ENCODE measurements around the gene DENND4B. TPM values are rescaled to one million over a fixed set of nuclear protein-coding genes. Genes with fewer than 3 reads are reported as not detected.
A peak's percentile ranks its signal among the peaks of the same experiment; 100 is the strongest.

Gene DENND4B
- polyA plus RNA-seq, 1 of the 3 experiments (the other 2 are of a cell fraction) = 29.6 TPM

DNA sequence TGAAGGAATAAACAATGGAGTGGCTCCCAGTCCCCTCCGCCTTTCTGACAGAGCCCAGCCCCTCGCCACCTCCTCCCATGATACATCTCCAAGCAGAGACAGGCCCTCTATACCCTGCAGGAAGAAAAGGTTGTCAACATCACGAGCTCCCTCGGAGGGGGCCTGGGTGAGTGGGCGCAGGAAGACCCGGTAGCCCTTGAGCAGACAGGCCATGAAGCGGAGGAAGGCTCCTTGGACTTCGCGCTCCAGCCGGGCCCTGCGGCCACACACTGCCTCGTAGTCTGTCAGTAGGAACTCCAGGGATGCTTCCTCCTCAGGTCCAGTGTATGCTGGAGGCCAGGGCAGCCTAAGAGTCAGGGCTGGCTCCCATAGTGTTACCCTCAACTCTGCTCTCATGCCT lies 7.0 kb downstream of the DENND4B start (continued):
- TF ChIP-seq, protein P1, sequence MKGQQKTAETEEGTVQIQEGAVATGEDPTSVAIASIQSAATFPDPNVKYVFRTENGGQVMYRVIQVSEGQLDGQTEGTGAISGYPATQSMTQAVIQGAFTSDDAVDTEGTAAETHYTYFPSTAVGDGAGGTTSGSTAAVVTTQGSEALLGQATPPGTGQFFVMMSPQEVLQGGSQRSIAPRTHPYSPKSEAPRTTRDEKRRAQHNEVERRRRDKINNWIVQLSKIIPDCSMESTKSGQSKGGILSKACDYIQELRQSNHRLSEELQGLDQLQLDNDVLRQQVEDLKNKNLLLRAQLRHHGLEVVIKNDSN (IDR thresholded peaks at IDR 0.05; ENCODE audit: borderline replicate concordance, low read depth) = no peak
- TF ChIP-seq, protein P2, sequence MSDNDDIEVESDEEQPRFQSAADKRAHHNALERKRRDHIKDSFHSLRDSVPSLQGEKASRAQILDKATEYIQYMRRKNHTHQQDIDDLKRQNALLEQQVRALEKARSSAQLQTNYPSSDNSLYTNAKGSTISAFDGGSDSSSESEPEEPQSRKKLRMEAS (IDR thresholded peaks at IDR 0.05; ENCODE audit: low read depth) = no peak
- no peak for TF ChIP-seq NRF1 (IDR thresholded peaks at IDR 0.05; ENCODE audit: low read depth, low read length)
- TF ChIP-seq, protein P3, sequence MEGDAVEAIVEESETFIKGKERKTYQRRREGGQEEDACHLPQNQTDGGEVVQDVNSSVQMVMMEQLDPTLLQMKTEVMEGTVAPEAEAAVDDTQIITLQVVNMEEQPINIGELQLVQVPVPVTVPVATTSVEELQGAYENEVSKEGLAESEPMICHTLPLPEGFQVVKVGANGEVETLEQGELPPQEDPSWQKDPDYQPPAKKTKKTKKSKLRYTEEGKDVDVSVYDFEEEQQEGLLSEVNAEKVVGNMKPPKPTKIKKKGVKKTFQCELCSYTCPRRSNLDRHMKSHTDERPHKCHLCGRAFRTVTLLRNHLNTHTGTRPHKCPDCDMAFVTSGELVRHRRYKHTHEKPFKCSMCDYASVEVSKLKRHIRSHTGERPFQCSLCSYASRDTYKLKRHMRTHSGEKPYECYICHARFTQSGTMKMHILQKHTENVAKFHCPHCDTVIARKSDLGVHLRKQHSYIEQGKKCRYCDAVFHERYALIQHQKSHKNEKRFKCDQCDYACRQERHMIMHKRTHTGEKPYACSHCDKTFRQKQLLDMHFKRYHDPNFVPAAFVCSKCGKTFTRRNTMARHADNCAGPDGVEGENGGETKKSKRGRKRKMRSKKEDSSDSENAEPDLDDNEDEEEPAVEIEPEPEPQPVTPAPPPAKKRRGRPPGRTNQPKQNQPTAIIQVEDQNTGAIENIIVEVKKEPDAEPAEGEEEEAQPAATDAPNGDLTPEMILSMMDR (IDR thresholded peaks at IDR 0.05) = no peak

DNA sequence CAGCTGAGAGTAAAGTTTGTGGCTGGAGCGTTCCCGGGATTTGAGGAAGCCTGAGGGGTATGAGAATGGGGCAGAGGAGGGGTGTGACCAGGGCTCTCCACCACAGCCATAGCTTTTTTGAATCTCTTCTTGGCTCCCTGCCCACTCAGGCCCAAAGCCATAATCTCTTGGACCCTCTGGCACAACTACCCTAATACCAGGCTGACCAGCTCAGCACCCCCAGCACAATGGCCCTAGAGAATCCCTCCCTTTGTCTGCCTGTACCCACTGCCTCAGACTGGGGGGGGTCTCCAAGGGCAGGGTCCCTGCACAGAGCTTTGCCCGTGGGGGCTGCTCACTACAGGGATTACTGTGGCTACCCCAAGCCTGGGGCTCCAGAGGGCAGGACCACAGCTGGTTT lies 7.5 kb downstream of the DENND4B start:
- H3K27ac ChIP-seq (ENCODE audit: low read depth in 2 of 2, low read length in 1 of 2) = no peak overlapping the region
- DNase-seq = peak; percentile 23
- H2AFZ ChIP-seq (ENCODE audit: low read depth) = no peak overlapping the region
- peaks cover 7 to 71% of the 10 kb centered on the region in 2 experiments for H3K36me3 ChIP-seq (replicated peaks in 1 of 2; ENCODE audit: control insufficient read depth in 1 of 2, insufficient read depth in 2 of 2, low read length in 1 of 2)
- 89% methylated on average over 2 of the region's 3 CpGs for WGBS (ENCODE audit: low lambda C conversion rate)
- H3K9me3 ChIP-seq = no peaks in the 10 kb centered on the region
- H3K4me3 ChIP-seq (ENCODE audit: low read depth in 2 of 2, low read length in 1 of 2) = no peak overlapping the region
- no peaks in the 10 kb centered on the region for H3K9me2 ChIP-seq
- H3K4me1 ChIP-seq (ENCODE audit: control insufficient read depth in 1 of 2, insufficient read depth in 2 of 2, low read depth in 1 of 2, low read length in 1 of 2) = peaks cover 0 to under 1% of the 10 kb centered on the region in 2 experiments; a peak in 1 of 4 replicates
- no peak overlapping the region for H3K9ac ChIP-seq
- ChIA-PET CTCF (interaction anchor here (1.1 to 2.0 kb wide), 4 partner anchors 7 to 118 kb away, joined by 3 to 7 read pairs (median 6); partner anchors contain the start of gene RAB13), POLR2A (interaction anchor here (1.3 to 1.6 kb wide), 2 partner anchors 8 to 29 kb away, joined by 3 to 6 read pairs; partner anchors contain the start of gene CREB3L4)
- no peak overlapping the region for H3K4me2 ChIP-seq
- peaks cover 4% of the 10 kb centered on the region; the same call in 1 of the 2 replicates for H3K79me2 ChIP-seq (ENCODE audit: insufficient read depth)
- no peaks in the 10 kb centered on the region for H4K20me1 ChIP-seq (ENCODE audit: insufficient read depth)
- no peak for TF ChIP-seq FOXJ3 (CRISPR knock-in tag; IDR thresholded peaks at IDR 0.05)
- no peak for TF ChIP-seq POLR2AphosphoS5 (IDR thresholded peaks at IDR 0.05; ENCODE audit: low read depth, low read length)
- TF ChIP-seq TAF1 (IDR thresholded peaks at IDR 0.05; ENCODE audit: borderline replicate concordance, low read depth, low read length) = no peak
- no peak for TF ChIP-seq FOXM1 (IDR thresholded peaks at IDR 0.05; ENCODE audit: low read depth)
- TF ChIP-seq MXI1 (IDR thresholded peaks at IDR 0.05; ENCODE audit: low read depth, low read length) = no peak
- no peak for TF ChIP-seq FOSL2 (IDR thresholded peaks at IDR 0.05; ENCODE audit: borderline replicate concordance, low read depth)
- no peak for TF ChIP-seq NFIC (IDR thresholded peaks at IDR 0.05; ENCODE audit: borderline replicate concordance)
- TF ChIP-seq TCF12 (IDR thresholded peaks at IDR 0.05) = no peak
- no peaks in the 10 kb centered on the region for H3K27me3 ChIP-seq (ENCODE audit: insufficient read depth)
- H3F3A ChIP-seq (replicated peaks; ENCODE audit: insufficient read depth) = no peaks in the 10 kb centered on the region

DNA sequence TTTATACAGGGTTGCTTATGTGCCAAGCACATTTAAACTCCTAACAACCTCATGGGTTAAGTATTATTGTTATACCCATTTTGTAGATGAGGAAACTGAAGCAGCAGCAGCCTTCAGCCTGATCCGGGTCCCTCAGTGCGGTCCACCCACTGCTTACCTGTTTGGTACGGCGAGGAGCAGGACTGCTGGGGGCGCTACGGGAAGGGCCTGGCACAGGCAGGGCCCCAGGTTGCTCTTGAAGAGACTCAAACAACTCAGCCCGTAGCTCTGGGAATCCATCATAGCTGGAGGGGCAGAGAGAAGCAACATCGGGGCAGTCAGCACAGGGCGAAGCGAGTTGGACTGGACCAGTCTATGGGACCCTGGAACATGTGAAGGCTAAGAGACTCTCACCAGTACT lies 9.2 kb downstream of the DENND4B start:
- no peak overlapping the region for H3K4me2 ChIP-seq
- no peaks in the 10 kb centered on the region for H3K79me2 ChIP-seq (ENCODE audit: insufficient read depth)
- no peak overlapping the region for H3K9ac ChIP-seq
- H3K27me3 ChIP-seq (ENCODE audit: insufficient read depth) = no peaks in the 10 kb centered on the region
- no peak overlapping the region for H3K27ac ChIP-seq (ENCODE audit: low read depth in 2 of 2, low read length in 1 of 2)
- WGBS (ENCODE audit: low lambda C conversion rate) = 93% methylated on average over 10 of the region's 10 CpGs
- H3K36me3 ChIP-seq (replicated peaks in 1 of 2; ENCODE audit: control insufficient read depth in 1 of 2, insufficient read depth in 2 of 2, low read length in 1 of 2) = peaks cover 0 to 75% of the 10 kb centered on the region in 2 experiments
- H3F3A ChIP-seq (replicated peaks; ENCODE audit: insufficient read depth) = no peaks in the 10 kb centered on the region
- TF ChIP-seq, protein P1 (IDR thresholded peaks at IDR 0.05; ENCODE audit: borderline replicate concordance, low read depth) = no peak
- TF ChIP-seq MXI1 (IDR thresholded peaks at IDR 0.05; ENCODE audit: low read depth, low read length) (no peak), SIN3A (IDR thresholded peaks at IDR 0.05; ENCODE audit: borderline replicate concordance, low read depth, low read length) (no peak)
- TF ChIP-seq, protein P4, sequence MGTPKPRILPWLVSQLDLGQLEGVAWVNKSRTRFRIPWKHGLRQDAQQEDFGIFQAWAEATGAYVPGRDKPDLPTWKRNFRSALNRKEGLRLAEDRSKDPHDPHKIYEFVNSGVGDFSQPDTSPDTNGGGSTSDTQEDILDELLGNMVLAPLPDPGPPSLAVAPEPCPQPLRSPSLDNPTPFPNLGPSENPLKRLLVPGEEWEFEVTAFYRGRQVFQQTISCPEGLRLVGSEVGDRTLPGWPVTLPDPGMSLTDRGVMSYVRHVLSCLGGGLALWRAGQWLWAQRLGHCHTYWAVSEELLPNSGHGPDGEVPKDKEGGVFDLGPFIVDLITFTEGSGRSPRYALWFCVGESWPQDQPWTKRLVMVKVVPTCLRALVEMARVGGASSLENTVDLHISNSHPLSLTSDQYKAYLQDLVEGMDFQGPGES (IDR thresholded peaks at IDR 0.05; ENCODE audit: low read depth, low read length) = no peak
- H4K20me1 ChIP-seq (ENCODE audit: insufficient read depth) = no peaks in the 10 kb centered on the region
- H3K9me2 ChIP-seq = no peaks in the 10 kb centered on the region
- no peaks in the 10 kb centered on the region for H3K9me3 ChIP-seq
- H2AFZ ChIP-seq (ENCODE audit: low read depth) = no peak overlapping the region
- CTCF ChIA-PET = interaction anchor here (0.6 to 2.0 kb wide), 2 partner anchors 9 to 29 kb away, joined by 3 to 7 read pairs; no protein-coding TSS in a partner anchor
- no peaks in the 10 kb centered on the region for H3K4me1 ChIP-seq (ENCODE audit: control insufficient read depth in 1 of 2, insufficient read depth in 2 of 2, low read depth in 1 of 2, low read length in 1 of 2)
- peak; percentile 7 for DNase-seq
- H3K4me3 ChIP-seq (ENCODE audit: low read depth in 2 of 2, low read length in 1 of 2) = no peak overlapping the region
- POLR2A ChIA-PET = interaction anchor here (0.9 kb wide), 1 partner anchor 9 kb away, joined by 4 read pairs; no protein-coding TSS in a partner anchor

Data from SK-N-SH (cell line).